K562 (cell line): ENCODE measurements around the gene TAL1. TPM values are rescaled to one million over a fixed set of nuclear protein-coding genes. Genes with fewer than 3 reads are reported as not detected.

Experiments used
- ATAC-seq: fragments of 200-7000 bp; cut with Tn5 transposase; 3 replicates; pipeline ENCODE4 v1.9.1; 2020; ENCODE audit warnings: moderate library complexity
- BruUV-seq: library from RNA; stranded (reverse); fragments of 400-500 nt; replicated peaks from 2 replicates; lab custom pipeline; 2021; lab: Mats Ljungman, UMichigan
- CTCF ChIA-PET: fragments of 300-600 bp; formaldehyde crosslinking; extraction: SDS; loops from one replicate; lab custom pipeline; 2021; ENCODE audit warnings: low intra/inter-chr PET ratio; lab: Yijun Ruan, JAX
- POLR2A ChIA-PET: fragments of 300-600, 350-650 bp; sonication (Branson Sonifier 250); formaldehyde crosslinking; extraction: SDS; loops from one replicate; lab custom pipeline; 2021; ENCODE audit warnings: antibody characterized with exemption, inconsistent platforms; lab: Yijun Ruan, JAX
- DNase-seq, 4 experiments: peaks; one replicate each; pipeline versions ENCODE4 v3.0.0 to v3.0.0-alpha.2; 2011 to 2018; ENCODE audit warnings: low spot score in 3 of 4, mixed read lengths in 3 of 4; ENCODE audit errors: extremely low read depth in 1 of 4
- FAIRE-seq: peaks from 2 replicates; lab custom pipeline; 2011; peaks lifted over from hg19 to GRCh38; lab: Jason Lieb, UNC
- H2AFZ ChIP-seq: 2 replicates; pipeline ENCODE4 v1.6.0; 2011; ENCODE audit warnings: low read depth, low read length, control low read depth, inconsistent platforms
- H3K27ac ChIP-seq: fragments of 200-600 bp; 3 replicates; pipeline ENCODE4 v1.8.0; 2011; ENCODE audit warnings: low read depth, mild to moderate bottlenecking, control low read depth, inconsistent platforms, low read length, moderate library complexity, mixed read lengths; ENCODE audit errors: extremely low read depth
- H3K27me3 ChIP-seq, 2 experiments: fragments of 300-600 bp in 1 of 2; 2 replicates in 1 of 2; 3 replicates in 1 of 2; pipeline versions ENCODE4 v1.6.0 to v1.8.0; 2011; ENCODE audit warnings: inconsistent platforms in 2 of 2, low read length in 2 of 2, mild to moderate bottlenecking in 1 of 2, mixed read lengths in 1 of 2, moderate library complexity in 1 of 2; ENCODE audit not compliant: control insufficient read depth in 2 of 2, insufficient read depth in 2 of 2
- H3K36me3 ChIP-seq: fragments of 300-600 bp; 3 replicates; pipeline ENCODE4 v1.8.0; 2011; ENCODE audit warnings: mild to moderate bottlenecking, low read length, inconsistent platforms; ENCODE audit not compliant: control insufficient read depth, insufficient read depth
- H3K4me1 ChIP-seq, 2 experiments: fragments of 200-600 bp in 1 of 2; replicated peaks in 1 of 2; 2 replicates in 1 of 2; 3 replicates in 1 of 2; pipeline versions ENCODE4 v1.5.1 to v1.8.0; 2011; ENCODE audit warnings: inconsistent platforms in 2 of 2, low read length in 2 of 2, mild to moderate bottlenecking in 1 of 2, mixed read lengths in 1 of 2, moderate library complexity in 1 of 2; ENCODE audit not compliant: control insufficient read depth in 2 of 2, insufficient read depth in 2 of 2
- H3K4me2 ChIP-seq: 2 replicates; pipeline ENCODE4 v1.6.1; 2011; ENCODE audit warnings: low read length, control low read depth, inconsistent platforms, mixed read lengths; ENCODE audit not compliant: insufficient read depth
- H3K4me3 ChIP-seq: fragments of 200-600 bp; sonication (generic), shearing (Covaris generic); 2 replicates; pipeline ENCODE4 v1.5.1; 2016; ENCODE audit warnings: control low read depth, inconsistent platforms
- H3K79me2 ChIP-seq: fragments of 200-600 bp; 3 replicates; pipeline ENCODE4 v1.8.0; 2011; ENCODE audit warnings: low read length, inconsistent platforms; ENCODE audit not compliant: control insufficient read depth, insufficient read depth
- H3K9ac ChIP-seq, 2 experiments: 2 replicates each; pipeline versions ENCODE4 v1.6.0 to v1.6.1; 2011; ENCODE audit warnings: low read depth in 2 of 2, low read length in 2 of 2, control low read depth in 1 of 2, inconsistent platforms in 1 of 2, mild to moderate bottlenecking in 1 of 2, mixed read lengths in 1 of 2; ENCODE audit not compliant: insufficient read depth in 1 of 2
- H3K9me1 ChIP-seq: one replicate; pipeline ENCODE4 v1.6.0; 2011; ENCODE audit warnings: inconsistent platforms, mild to moderate bottlenecking, low read length, moderate library complexity; ENCODE audit not compliant: control insufficient read depth, insufficient read depth
- H3K9me3 ChIP-seq: replicated peaks from 2 replicates; pipeline ENCODE4 v1.5.1; 2011; ENCODE audit warnings: low read depth, low read length, inconsistent platforms; ENCODE audit not compliant: control insufficient read depth, insufficient read depth
- H4K20me1 ChIP-seq: replicated peaks from 2 replicates; pipeline ENCODE4 v1.6.1; 2011; ENCODE audit warnings: low read length, inconsistent platforms, mixed read lengths; ENCODE audit not compliant: control insufficient read depth, insufficient read depth
- CHD4 ChIP-seq: fragments of 200-600 bp; sonication (generic); IDR thresholded peaks from 3 replicates; pipeline ENCODE4 v1.6.1; 2012; ENCODE audit warnings: low read depth, mild to moderate bottlenecking, mixed read lengths, low read length, inconsistent platforms; ENCODE audit not compliant: insufficient read depth, insufficient replicate concordance, poor library complexity, severe bottlenecking
- CREB1 ChIP-seq, 2 experiments: sonication (generic) in 1 of 2; formaldehyde crosslinking in 1 of 2; IDR thresholded peaks; 2 replicates each; pipeline versions ENCODE4 v1.6.1 to v1.8.0; 2012 to 2022; ENCODE audit warnings: inconsistent platforms in 1 of 2, mild to moderate bottlenecking in 1 of 2, missing genetic modification reagents in 1 of 2, moderate library complexity in 1 of 2
- E2F1 ChIP-seq: sonication (generic); formaldehyde crosslinking; IDR thresholded peaks from 2 replicates; pipeline ENCODE4 v1.8.1; 2023; ENCODE audit warnings: mild to moderate bottlenecking, missing genetic modification reagents, moderate library complexity
- FOXJ2 ChIP-seq: fragments of 200-800 bp; sonication (Bioruptor generic); IDR thresholded peaks from 2 replicates; pipeline ENCODE4 v1.6.1; 2016; ENCODE audit warnings: missing genetic modification characterization, missing compliant biosample characterization
- HIVEP1 ChIP-seq: fragments of 250-450 bp; sonication (Bioruptor Pico); IDR thresholded peaks from 2 replicates; pipeline ENCODE4 v1.4.0; 2020; ENCODE audit warnings: mild to moderate bottlenecking
- ID3 ChIP-seq, 2 experiments: fragments of 250-450 bp in 1 of 2; fragments of 450-650 bp in 1 of 2; sonication (Bioruptor Pico) in 1 of 2; IDR thresholded peaks; 2 replicates each; pipeline versions ENCODE4 v1.6.1 to v1.8.0; 2016 to 2021; ENCODE audit warnings: mild to moderate bottlenecking in 2 of 2, moderate library complexity in 2 of 2, missing compliant biosample characterization in 1 of 2, missing genetic modification characterization in 1 of 2
- IRF2 ChIP-seq: sonication (generic); formaldehyde crosslinking; IDR thresholded peaks from 2 replicates; pipeline ENCODE4 v1.8.1; 2022; ENCODE audit warnings: mild to moderate bottlenecking, missing genetic modification reagents
- KDM1A ChIP-seq, 2 experiments: fragments of 450-650 bp; IDR thresholded peaks; 2 replicates each; pipeline ENCODE4 v1.6.1; 2016; ENCODE audit warnings: mild to moderate bottlenecking in 2 of 2
- RFX5 ChIP-seq: IDR thresholded peaks from 2 replicates; pipeline ENCODE4 v1.6.1; 2011; ENCODE audit warnings: low read depth, mild to moderate bottlenecking, improper control_type of control experiment, low read length
- STAT5A ChIP-seq: IDR thresholded peaks from 2 replicates; pipeline ENCODE4 v1.6.1; 2012; ENCODE audit warnings: low read length, inconsistent platforms, borderline replicate concordance
- ZC3H8 ChIP-seq: fragments of 450-650 bp; IDR thresholded peaks from 2 replicates; pipeline ENCODE4 v1.6.1; 2017
- ZEB2 ChIP-seq: fragments of 450-650 bp; IDR thresholded peaks from 2 replicates; pipeline ENCODE4 v1.6.1; 2016
- ZNF140 ChIP-seq: fragments of 250-450 bp; sonication (Bioruptor Pico); IDR thresholded peaks from 2 replicates; pipeline ENCODE4 v1.8.0; 2021; ENCODE audit warnings: moderate library complexity, mild to moderate bottlenecking, inconsistent platforms
- ZNF507 ChIP-seq: conservative IDR thresholded peaks from 2 replicates; pipeline ENCODE4 v1.6.1; 2017; ENCODE audit warnings: missing genetic modification characterization, missing compliant biosample characterization
- ZNF766 ChIP-seq: fragments of 200-800 bp; sonication (Bioruptor generic); conservative IDR thresholded peaks from 2 replicates; pipeline ENCODE4 v1.6.1; 2016; ENCODE audit warnings: missing genetic modification characterization, missing compliant biosample characterization
- WGBS: fragments of 100-300 bp; shearing (Covaris generic); methylation state at CpG from one replicate; pipeline ENCODE4 v1.1.6; 2016; ENCODE audit warnings: low coverage, mixed read lengths; ENCODE audit not compliant: insufficient coverage; ENCODE audit errors: missing lambda C conversion rate; 5-methylcytosine and 5-hydroxymethylcytosine counted together
- in situ Hi-C: fragments of 300-500 bp; cut with MboI; formaldehyde crosslinking; loops from 4 replicates; pipeline ENCODE4 v1.15.0; 2018; ENCODE audit warnings: inconsistent platforms, mixed read lengths
- intact Hi-C: fragments of 100-400 bp; cut with micrococcal nuclease; formaldehyde crosslinking; loops from 2 replicates; pipeline ENCODE4 v1.14.2; 2022
- polyA plus RNA-seq, 8 experiments: library from polyadenylated mRNA; depleted of rRNA in 4 of 8; stranded (reverse) in 5 of 8; unstranded in 3 of 8; fragments of >200 nt; fragmentation: Nextera tagmentation in 2 of 8; fragmentation: Illumina TruSeq in 1 of 8; extraction: Ambion mirVana in 2 of 8; extraction: Trizol in 1 of 8; gene quantifications; 2 replicates each; pipeline versions ENCODE4 v1.2.1 to v1.2.3, GENCODE V29; 2011 to 2014; ENCODE audit warnings: inconsistent platforms in 1 of 8, missing spikeins in 1 of 8
- total RNA-seq, 7 experiments: library from RNA; depleted of rRNA in 6 of 7; stranded (reverse); fragments of >200 nt in 6 of 7; fragmentation: Illumina TruSeq in 2 of 7; extraction: Trizol in 2 of 7; gene quantifications; 2 replicates each; pipeline versions ENCODE4 v1.2.1 to v1.2.3, GENCODE V29; 2011 to 2021; ENCODE audit warnings: low replicate concordance in 1 of 7
- TF ChIP-seq, protein P1 (sequence below): fragments of 200-800 bp; sonication (Bioruptor generic); IDR thresholded peaks from 2 replicates; pipeline ENCODE4 v1.6.1; 2017; ENCODE audit warnings: missing genetic modification characterization, missing compliant biosample characterization
- TF ChIP-seq, protein P2 (sequence below): IDR thresholded peaks from 2 replicates; pipeline ENCODE4 v1.6.1; 2014; ENCODE audit warnings: antibody characterized with exemption

Gene TAL1
- total and polyA plus RNA-seq, 9 of the 15 experiments (the other 6 are each of a cell fraction or from before 2014, with no cell fraction given) = 18.5 to 106 (median 59.7) TPM

GRCh38 chr1:47207803-47208373 is 24.1 kb downstream of the TAL1 start (continued):
- TF ChIP-seq, protein P1, sequence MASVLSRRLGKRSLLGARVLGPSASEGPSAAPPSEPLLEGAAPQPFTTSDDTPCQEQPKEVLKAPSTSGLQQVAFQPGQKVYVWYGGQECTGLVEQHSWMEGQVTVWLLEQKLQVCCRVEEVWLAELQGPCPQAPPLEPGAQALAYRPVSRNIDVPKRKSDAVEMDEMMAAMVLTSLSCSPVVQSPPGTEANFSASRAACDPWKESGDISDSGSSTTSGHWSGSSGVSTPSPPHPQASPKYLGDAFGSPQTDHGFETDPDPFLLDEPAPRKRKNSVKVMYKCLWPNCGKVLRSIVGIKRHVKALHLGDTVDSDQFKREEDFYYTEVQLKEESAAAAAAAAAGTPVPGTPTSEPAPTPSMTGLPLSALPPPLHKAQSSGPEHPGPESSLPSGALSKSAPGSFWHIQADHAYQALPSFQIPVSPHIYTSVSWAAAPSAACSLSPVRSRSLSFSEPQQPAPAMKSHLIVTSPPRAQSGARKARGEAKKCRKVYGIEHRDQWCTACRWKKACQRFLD = no peak
- TF ChIP-seq STAT5A (no peak), HIVEP1 (CRISPR knock-in tag) (no peak)
- TF ChIP-seq, all 486 proteins: peak for 0

- Histone ChIP-seq H3K9ac (no peak overlapping the region), H3K27me3 (no peaks in the 10 kb centered on the region), H2AFZ (no peak overlapping the region), H3K4me1 (peaks cover 6 to 13% of the 10 kb centered on the region in 2 experiments; a peak in 4 of 5 replicates), H3K27ac (no peak overlapping the region), H3K36me3 (peaks cover 13% of the 10 kb centered on the region; the same call in 2 of the 3 replicates), H3K9me3 (no peaks in the 10 kb centered on the region), H3K9me1 (peaks cover 2% of the 10 kb centered on the region), H3K4me3 (no peak overlapping the region), H3K4me2 (no peak overlapping the region), H4K20me1 (no peaks in the 10 kb centered on the region), H3K79me2 (no peaks in the 10 kb centered on the region)
- no TSS peak for BruUV-seq
- FAIRE-seq = no peak
- no peak for DNase-seq
- ATAC-seq = no peak
- in situ Hi-C loops = no loop called here
- 74% methylated on average over 5 of the region's 5 CpGs for WGBS
- ChIA-PET POLR2A (interaction anchor here (0.7 to 1.9 kb wide), 3 partner anchors 9 to 21 kb away, joined by 3 to 10 read pairs (median 5); no protein-coding TSS in a partner anchor), CTCF (no interaction called here)
- intact Hi-C loops = no loop called here
- TF ChIP-seq ZC3H8 (no peak), ZNF766 (CRISPR knock-in tag) (no peak), E2F1 (CRISPR knock-in tag) (no peak), ZNF507 (tag) (no peak), ZNF140 (no peak), IRF2 (no peak), RFX5 (no peak), KDM1A (IDR thresholded peaks at IDR 0.05) (no peak), ID3 (CRISPR knock-in tag; IDR thresholded peaks at IDR 0.05) (no peak), ID3 (tag; IDR thresholded peaks at IDR 0.05) (no peak), CREB1 (IDR thresholded peaks at IDR 0.05) (no peak), CREB1 (CRISPR knock-in tag; IDR thresholded peaks at IDR 0.05) (no peak), ZEB2 (no peak), FOXJ2 (no peak), CHD4 (no peak)
- TF ChIP-seq, protein P2, sequence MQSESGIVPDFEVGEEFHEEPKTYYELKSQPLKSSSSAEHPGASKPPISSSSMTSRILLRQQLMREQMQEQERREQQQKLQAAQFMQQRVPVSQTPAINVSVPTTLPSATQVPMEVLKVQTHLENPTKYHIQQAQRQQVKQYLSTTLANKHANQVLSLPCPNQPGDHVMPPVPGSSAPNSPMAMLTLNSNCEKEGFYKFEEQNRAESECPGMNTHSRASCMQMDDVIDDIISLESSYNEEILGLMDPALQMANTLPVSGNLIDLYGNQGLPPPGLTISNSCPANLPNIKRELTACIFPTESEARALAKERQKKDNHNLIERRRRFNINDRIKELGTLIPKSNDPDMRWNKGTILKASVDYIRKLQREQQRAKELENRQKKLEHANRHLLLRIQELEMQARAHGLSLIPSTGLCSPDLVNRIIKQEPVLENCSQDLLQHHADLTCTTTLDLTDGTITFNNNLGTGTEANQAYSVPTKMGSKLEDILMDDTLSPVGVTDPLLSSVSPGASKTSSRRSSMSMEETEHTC = no peak
Measured at GRCh38 chr1:47205918-47206317, 26.1 kb downstream of the TAL1 start.
